HG02642 (cell line): ENCODE results near the gene RGS5.
"Not testable (repeated sequence)": the region's sequence is repeated elsewhere in the genome, so short reads cannot be mapped to it uniquely, and the experiment has no call there.

Experiments
- ATAC-seq: cut with Tn5 transposase; IDR thresholded peaks from one replicate; pipeline ENCODE4 v1.9.1; 2021; ENCODE audit warnings: mild to moderate bottlenecking; ENCODE audit not compliant: unreplicated experiment, poor library complexity

Gene RGS5

GRCh38 chr1:163202833-163203451, at the start of gene RGS5:
TSS of gene RGS5 (minus strand) at chr1:163202916. CDS start at chr1:163202835, 81 bp downstream.
- ATAC-seq = no peak

GRCh38 chr1:163250382-163250974, 47.8 kb upstream of the RGS5 start:
- no peak for ATAC-seq

- ATAC-seq = no peak
Observed at GRCh38 chr1:163248064-163248463, 45.3 kb upstream of the RGS5 start.

- not testable (repeated sequence) for ATAC-seq
Observed at GRCh38 chr1:163244648-163245047, 41.9 kb upstream of the RGS5 start.

DNA sequence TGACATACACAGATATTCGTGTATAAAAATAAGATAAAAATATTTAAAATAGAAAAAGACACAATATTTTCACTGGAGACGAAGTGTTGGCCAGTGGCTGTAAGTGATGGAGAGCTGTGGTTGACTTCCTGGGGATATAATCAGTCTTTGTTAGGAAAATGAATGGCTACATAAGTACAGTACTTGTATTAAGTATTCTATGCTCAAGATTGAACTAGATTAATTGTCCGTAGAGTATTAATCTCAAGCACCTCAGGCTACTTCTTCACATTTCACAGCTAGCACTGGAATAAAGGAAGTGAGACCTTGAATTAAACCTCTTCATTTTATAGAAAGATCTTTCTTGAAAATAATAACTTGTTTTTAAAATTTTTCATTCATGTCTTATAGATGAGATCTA, 39.0 kb upstream of the RGS5 start:
- ATAC-seq = no peak

DNA sequence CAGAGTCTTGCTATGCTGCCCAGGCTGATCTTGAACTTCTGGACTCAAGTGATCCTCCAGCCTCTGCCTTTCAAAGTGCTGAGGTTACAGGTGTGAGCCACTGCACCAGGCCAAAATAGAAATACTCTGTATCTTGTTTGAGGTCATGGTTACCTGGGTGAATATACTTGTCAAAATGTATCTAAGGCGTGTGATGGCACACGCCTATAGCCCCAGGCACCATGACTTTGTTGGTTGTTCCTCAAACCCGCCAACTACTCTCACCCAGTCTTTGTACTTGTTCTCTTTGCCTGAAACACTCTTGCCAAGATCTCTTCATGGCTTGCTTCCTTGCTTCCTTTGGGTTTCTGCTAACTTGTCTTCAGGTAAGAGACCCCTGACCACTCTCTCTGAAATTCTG, 38.0 kb upstream of the RGS5 start:
- no peak for ATAC-seq

DNA sequence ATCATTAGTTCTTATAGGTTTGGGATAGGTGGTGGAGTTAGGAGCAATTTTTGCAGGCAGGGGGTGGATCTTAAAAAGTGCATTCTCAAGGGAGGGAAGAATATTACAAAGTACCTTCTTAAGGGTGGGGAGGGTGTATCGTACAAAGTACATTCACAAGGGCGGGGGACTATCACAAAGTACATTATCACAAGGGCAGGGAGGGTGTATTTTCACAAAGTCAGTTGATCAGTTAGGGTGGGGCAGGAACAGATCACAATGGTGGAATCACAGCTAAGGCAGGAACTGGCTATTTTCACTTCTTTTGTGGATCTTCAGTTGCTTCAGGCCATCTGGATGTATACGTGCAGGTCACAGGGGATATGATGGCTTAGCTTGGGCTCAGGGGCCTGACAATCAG, 30.9 kb upstream of the RGS5 start:
- not testable (repeated sequence) for ATAC-seq

DNA sequence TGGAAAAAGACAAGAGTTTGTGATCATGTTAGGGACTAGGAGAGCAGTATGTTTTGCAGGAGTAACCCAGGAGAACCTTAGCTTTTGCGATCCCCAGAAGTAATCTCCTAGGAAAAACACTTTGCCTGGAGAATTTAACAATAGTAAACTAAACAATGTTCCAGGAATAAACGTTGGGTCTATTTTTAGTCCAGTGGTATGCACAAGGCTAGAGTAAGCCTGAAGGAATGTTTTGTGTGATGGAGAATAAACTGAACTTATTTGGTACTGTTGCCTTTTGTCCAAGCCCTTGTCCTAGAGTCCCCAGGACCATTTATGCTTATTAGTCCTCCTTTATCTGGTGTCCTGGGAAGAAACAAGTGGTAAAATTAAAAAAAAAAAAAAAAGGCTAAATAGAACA, 28.7 kb upstream of the RGS5 start:
- ATAC-seq = no peak

DNA sequence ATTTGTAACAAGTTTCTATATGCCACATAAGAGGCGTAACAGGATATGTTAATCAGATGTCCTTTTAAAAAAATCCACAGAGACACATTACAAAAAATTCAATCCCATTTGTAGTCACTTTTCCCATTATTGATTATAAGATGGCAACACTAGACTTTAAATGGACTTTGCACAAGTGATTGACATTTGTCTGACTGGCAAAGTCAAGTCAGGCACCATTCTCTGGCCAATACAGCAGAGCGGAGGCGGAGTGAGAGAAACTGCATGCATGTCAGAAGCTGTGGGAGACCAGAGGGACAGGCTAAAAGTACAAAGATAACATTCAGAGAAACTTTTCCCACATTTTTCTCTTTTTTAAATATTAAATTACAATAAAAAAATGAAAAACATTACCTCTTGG, 28.1 kb upstream of the RGS5 start:
- no peak for ATAC-seq

DNA sequence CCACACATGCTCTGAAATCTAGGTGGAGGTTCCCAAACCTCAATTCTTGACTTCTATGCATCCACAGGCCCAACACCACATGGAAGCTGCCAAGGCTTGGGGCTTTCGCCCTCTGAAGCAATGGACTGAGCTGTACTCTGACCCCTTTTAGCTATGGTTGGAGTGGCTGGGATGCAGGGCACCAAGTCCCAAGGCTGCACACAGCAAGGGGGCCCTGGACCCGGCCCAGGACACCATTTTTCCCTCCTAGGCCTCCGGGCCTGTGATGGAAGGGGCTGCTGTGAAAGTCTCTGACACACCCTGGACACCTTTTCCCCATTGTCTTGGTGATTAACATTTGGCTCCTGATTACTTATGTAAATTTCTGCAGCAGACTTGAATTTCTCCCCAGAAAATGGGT, 25.6 kb upstream of the RGS5 start:
- not testable (repeated sequence) for ATAC-seq

- no peak for ATAC-seq
Observed at GRCh38 chr1:163227126-163227525, 24.4 kb upstream of the RGS5 start.

DNA sequence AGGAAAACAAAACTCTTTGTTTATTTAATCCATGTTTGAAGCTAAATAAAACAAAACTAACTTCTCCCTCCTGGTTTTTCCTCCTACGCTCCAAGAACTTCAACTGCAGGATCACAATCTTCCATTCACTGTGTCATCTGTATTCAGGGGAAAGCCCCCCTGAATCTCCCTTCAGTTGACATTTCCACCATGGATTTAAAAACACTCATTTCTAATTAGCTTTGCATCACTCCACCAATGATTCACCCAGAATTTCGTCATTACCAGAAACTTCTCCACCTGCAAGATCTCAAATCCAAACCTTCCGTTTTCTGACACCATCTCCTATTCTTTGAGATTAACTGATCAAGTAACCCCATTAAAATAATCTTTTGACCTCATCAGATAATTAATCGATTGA, 10.9 kb upstream of the RGS5 start:
- no peak for ATAC-seq

GRCh38 chr1:163211667-163212066, 9.0 kb upstream of the RGS5 start:
- no peak for ATAC-seq

DNA sequence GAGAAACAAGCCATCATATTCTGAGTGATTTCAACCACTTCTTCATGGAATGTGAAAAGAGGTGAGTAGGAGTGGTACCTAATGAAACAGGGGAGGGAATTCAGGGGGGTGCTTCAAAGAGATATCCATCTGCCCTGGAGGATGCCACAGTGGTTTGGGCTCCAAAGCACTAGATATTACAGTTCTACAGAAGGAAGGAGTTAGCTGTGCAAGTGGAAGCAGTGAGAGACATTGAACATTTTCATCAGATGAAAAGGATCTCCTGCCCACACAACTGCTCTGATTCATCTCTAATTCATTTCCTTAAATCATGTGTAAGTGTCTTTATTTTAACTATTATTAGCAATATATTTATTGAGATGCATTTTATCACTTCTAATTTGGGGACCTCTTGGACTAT, 2.8 kb upstream of the RGS5 start:
- no peak for ATAC-seq

GRCh38 chr1:163203561-163203960, 845 bp upstream of the RGS5 start:
- no peak for ATAC-seq

DNA sequence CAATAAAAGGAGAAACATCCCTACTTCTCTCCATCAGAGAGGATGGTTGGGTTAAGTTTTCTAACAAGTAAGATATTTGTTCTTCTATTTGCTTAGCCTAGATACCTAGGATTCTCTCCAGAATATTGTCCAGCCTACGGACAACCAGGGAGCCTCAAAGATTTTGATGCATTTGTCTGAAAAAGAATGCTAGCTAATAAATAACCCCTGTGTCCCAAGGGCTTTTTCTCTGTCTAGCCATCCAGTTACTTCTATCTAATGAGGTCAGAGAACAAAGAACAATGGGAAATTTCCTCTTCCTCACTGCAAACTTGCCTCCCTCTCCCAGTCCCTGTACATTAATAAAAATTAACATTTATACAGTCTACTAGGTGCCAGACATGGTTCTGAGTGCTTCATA, 810 bp downstream of the RGS5 start:
- ATAC-seq = no peak

DNA sequence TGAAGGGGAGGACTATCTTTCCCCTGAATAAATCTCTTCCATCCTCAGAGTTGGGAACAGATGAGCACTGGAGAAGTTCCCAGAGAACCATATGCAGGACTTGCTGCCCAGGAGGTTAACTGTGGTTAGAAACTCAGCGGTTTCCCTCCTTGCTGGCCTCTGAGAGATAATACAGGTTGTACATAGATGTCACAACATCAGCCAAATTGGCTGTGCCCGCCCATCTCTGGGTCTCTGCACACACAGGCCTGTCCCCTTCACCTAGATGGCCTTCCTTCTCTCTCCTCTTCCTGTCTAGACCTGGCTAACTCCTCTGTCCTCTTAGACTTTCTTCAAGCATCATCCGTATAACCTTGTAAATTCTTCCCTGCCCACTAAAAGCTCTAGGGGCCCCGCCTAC, 5.7 kb downstream of the RGS5 start:
- ATAC-seq = no peak

- no peak for ATAC-seq
Observed at GRCh38 chr1:163196449-163196787, 6.3 kb downstream of the RGS5 start.

DNA sequence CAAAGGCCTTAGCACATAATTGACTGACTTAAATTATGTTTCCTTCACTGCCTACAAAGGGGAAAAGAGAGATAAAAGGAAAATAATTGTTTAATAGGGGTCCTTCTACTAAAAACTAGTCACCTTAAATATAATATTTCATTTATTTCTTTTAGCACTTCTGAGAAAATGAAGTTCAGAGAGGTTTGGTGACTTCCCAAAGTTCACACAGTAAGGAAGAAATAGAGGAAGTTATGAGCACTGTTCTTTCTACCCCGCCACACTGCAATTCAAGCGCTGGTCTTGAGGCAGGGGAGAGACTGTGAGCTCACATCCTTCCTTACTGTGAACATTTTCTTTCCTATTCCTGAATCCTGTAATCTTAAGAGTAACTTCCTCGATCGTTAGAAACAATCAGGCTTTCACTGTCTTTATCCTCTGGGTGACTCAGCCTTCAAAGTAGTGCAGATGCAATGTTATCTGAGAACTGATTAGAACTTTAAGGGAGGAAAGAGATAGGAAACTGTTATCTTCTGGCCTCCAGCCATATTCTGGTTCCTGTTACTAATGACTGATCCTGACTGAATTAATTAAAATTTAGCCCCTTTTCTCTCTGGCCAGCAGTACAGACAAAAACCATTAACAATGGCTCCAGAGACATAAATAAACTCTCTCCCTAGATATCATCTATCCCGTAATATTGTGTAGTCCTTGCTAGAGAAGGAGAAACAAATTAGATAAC, 6.8 kb downstream of the RGS5 start:
- no peak for ATAC-seq

DNA sequence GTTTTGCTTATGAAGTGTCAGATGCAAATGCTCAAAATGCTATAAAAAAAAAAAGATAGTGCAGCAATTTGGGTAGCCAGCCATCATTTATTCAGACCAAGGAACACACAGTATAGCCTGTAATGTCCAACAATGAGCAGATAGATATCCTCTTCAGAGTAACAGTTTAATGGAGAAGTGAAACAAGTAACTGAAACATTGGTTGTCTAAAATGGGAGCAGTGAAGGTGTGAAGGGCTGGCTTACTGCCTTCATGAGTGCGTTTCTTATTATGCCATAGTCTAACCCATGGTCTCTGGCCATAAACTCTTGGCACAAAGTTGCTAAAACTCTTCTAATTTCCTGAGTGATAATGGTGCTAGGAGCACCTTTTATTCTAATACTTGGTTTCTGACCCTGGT, 11.4 kb downstream of the RGS5 start:
- no peak for ATAC-seq

DNA sequence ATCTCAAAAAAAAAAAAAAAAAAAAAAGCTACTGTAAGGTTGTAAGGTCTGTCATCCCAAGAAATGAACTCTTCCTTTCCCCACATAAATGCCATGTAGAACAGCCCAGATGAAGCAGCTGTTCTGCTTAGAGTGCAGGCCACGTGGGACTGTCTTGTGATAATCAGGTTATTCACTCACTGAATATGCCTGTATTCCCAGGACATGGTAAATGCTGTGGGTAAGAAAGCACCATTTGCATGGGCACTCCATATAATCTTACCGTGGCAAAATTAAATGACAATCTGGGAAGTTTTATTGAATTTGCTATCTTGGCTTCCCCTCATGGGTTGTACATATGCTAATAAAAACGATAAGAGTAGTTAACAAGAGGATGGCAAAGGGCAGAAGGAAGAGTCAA, 13.8 kb downstream of the RGS5 start:
- no peak for ATAC-seq

- ATAC-seq = no peak
Observed at GRCh38 chr1:163187849-163188248, 14.9 kb downstream of the RGS5 start.
